Tibial nerve (tissue), 4 donors: ENCODE measurements around the gene CABLES2. TPM values are rescaled to one million over a fixed set of nuclear protein-coding genes. Genes with fewer than 3 reads are reported as not detected.

Source experiments
- DNase-seq, 2 donors: peaks; one replicate each; pipeline ENCODE4 v3.0.0-alpha.2; 2019; ENCODE audit warnings: low spot score in 2 of 2
- H3K27ac ChIP-seq, 4 donors: fragments of 200-600 bp; sonication (generic) in 3 of 4; one replicate each; pipeline ENCODE4 v1.5.1; 2017 to 2019; ENCODE audit warnings: mild to moderate bottlenecking in 1 of 4
- H3K27me3 ChIP-seq, 2 donors: fragments of 200-600 bp; sonication (generic) in 1 of 2; one replicate each; pipeline versions ENCODE4 v1.5.1 to v1.6.0; 2017 to 2019
- H3K36me3 ChIP-seq, 3 donors: fragments of 200-600 bp; sonication (generic); one replicate each; pipeline ENCODE4 v1.5.1; 2018 to 2019
- H3K4me1 ChIP-seq, 4 donors: fragments of 200-600 bp; sonication (generic) in 3 of 4; one replicate each; pipeline ENCODE4 v1.5.1; 2017 to 2019
- H3K4me3 ChIP-seq, 4 donors: fragments of 200-600 bp; sonication (generic) in 3 of 4; one replicate each; pipeline ENCODE4 v1.5.1; 2017 to 2019; ENCODE audit warnings: mild to moderate bottlenecking in 1 of 4, moderate library complexity in 1 of 4
- H3K9me3 ChIP-seq, 4 donors: fragments of 200-600 bp; sonication (generic) in 3 of 4; one replicate each; pipeline ENCODE4 v1.5.1; 2017 to 2019
- CTCF ChIP-seq, 5 experiments: fragments of 200-600 bp in 3 of 5; fragments of 450-650 bp in 2 of 5; sonication (generic) in 3 of 5; IDR thresholded peaks; one replicate each; pipeline ENCODE4 v1.5.1; 2016 to 2019; ENCODE audit warnings: antibody characterized with exemption in 5 of 5, mild to moderate bottlenecking in 3 of 5, moderate library complexity in 2 of 5
- EP300 ChIP-seq, 2 donors: sonication (generic); formaldehyde crosslinking; IDR thresholded peaks; one replicate each; pipeline ENCODE4 v1.6.1; 2017; ENCODE audit warnings: antibody characterized with exemption in 2 of 2, mild to moderate bottlenecking in 1 of 2
- POLR2A ChIP-seq, 2 donors: fragments of 450-650 bp; IDR thresholded peaks; one replicate each; pipeline ENCODE4 v1.6.1; 2017; ENCODE audit warnings: antibody characterized with exemption in 2 of 2, mild to moderate bottlenecking in 2 of 2, moderate library complexity in 2 of 2
- WGBS, 2 donors: methylation state at CpG; one replicate each; pipeline ENCODE4 v1.1.5; 2018; 5-methylcytosine and 5-hydroxymethylcytosine counted together
- total RNA-seq, 4 donors: library from RNA; depleted of rRNA; stranded (reverse); fragments of >200 nt; gene quantifications; one replicate each; pipeline ENCODE4 v1.1.0, GENCODE V29; 2016

CABLES2 gene
- total RNA-seq, 4 donors from 2014 or later: 1.1 to 9.9 (median 6.2) TPM

GRCh38 chr20:62351469-62352401 lies 55.4 kb downstream of the CABLES2 start:
- 87 to 93% methylated on average over 35 to 58 of the region's 60 CpGs for WGBS, 2 donors
- H3K9me3 ChIP-seq: no peaks in the 10 kb centered on the region
- TF ChIP-seq EP300 (IDR thresholded peaks at IDR 0.05) (no peak), POLR2A (IDR thresholded peaks at IDR 0.05) (no peak), CTCF (IDR thresholded peaks at IDR 0.05) (no peak)
- H3K27me3 ChIP-seq: no peaks in the 10 kb centered on the region
- H3K4me3 ChIP-seq: no peak overlapping the region
- no peak for DNase-seq
- peak overlapping the region in 2 of 4 donors; percentile 61 to 89 for H3K27ac ChIP-seq
- peaks cover 0 to 44% (median 0%) of the 10 kb centered on the region in 3 donors for H3K36me3 ChIP-seq
- peaks cover 0 to 44% (median 26%) of the 10 kb centered on the region in 4 donors for H3K4me1 ChIP-seq

GRCh38 chr20:62350629-62351422 lies 56.3 kb downstream of the CABLES2 start:
- 77 to 80% methylated on average over 13 to 22 of the region's 23 CpGs for WGBS, 2 donors
- H3K36me3 ChIP-seq: peaks cover 0 to 53% (median 0%) of the 10 kb centered on the region in 3 donors
- H3K27me3 ChIP-seq: no peaks in the 10 kb centered on the region
- no peak overlapping the region for H3K27ac ChIP-seq
- no peak for TF ChIP-seq CTCF (IDR thresholded peaks at IDR 0.05)
- TF ChIP-seq EP300 (IDR thresholded peaks at IDR 0.05): no peak
- TF ChIP-seq POLR2A (IDR thresholded peaks at IDR 0.05): no peak
- no peak for DNase-seq
- no peaks in the 10 kb centered on the region for H3K9me3 ChIP-seq
- no peak overlapping the region for H3K4me3 ChIP-seq
- H3K4me1 ChIP-seq: peaks cover 0 to 35% (median 17%) of the 10 kb centered on the region in 4 donors

- H3K4me1 ChIP-seq: peaks cover 0 to 28% (median 10%) of the 10 kb centered on the region in 4 donors
- no peak overlapping the region for H3K4me3 ChIP-seq
- DNase-seq: no peak
- H3K27me3 ChIP-seq: no peaks in the 10 kb centered on the region
- H3K36me3 ChIP-seq: peaks cover 0 to 60% (median 0%) of the 10 kb centered on the region in 3 donors
- H3K27ac ChIP-seq: peak overlapping the region in 1 of 4 donors; percentile 28
- 80 to 90% methylated on average over 11 to 12 of the region's 16 CpGs for WGBS, 2 donors
- TF ChIP-seq POLR2A (IDR thresholded peaks at IDR 0.05) (no peak), EP300 (IDR thresholded peaks at IDR 0.05) (no peak), CTCF (IDR thresholded peaks at IDR 0.05) (no peak)
- H3K9me3 ChIP-seq: no peaks in the 10 kb centered on the region
These were observed 56.9 kb downstream of the CABLES2 start for GRCh38 chr20:62350098-62350628.

GRCh38 chr20:62349556-62350097 lies 57.5 kb downstream of the CABLES2 start:
- WGBS, 2 donors: 82 to 88% methylated on average over 3 to 7 of the region's 7 CpGs
- no peak overlapping the region for H3K4me3 ChIP-seq
- H3K9me3 ChIP-seq: no peaks in the 10 kb centered on the region
- DNase-seq: no peak
- H3K27me3 ChIP-seq: no peaks in the 10 kb centered on the region
- peaks cover 0 to 64% (median 0%) of the 10 kb centered on the region in 3 donors for H3K36me3 ChIP-seq
- H3K4me1 ChIP-seq: peaks cover 0 to 23% (median 6%) of the 10 kb centered on the region in 4 donors
- TF ChIP-seq EP300 (IDR thresholded peaks at IDR 0.05) (no peak), CTCF (IDR thresholded peaks at IDR 0.05) (no peak), POLR2A (IDR thresholded peaks at IDR 0.05) (no peak)
- no peak overlapping the region for H3K27ac ChIP-seq
